ENCODE data around the gene UBAC1.
A peak's percentile ranks its signal among the peaks of the same experiment; 100 is the strongest.
"Not testable (repeated sequence)": the region's sequence is repeated elsewhere in the genome, so short reads cannot be mapped to it uniquely, and the experiment has no call there.

Gene UBAC1

GRCh38 chr9:135932656-135933055 lies 28.5 kb downstream of the UBAC1 start:
- no peak for DNase-seq

GRCh38 chr9:135931349-135931820 lies 29.8 kb downstream of the UBAC1 start:
- no peak for DNase-seq

- DNase-seq, result no peak
Observed at GRCh38 chr9:135930446-135931345, 30.5 kb downstream of the UBAC1 start.

GRCh38 chr9:135929656-135930445 lies 31.3 kb downstream of the UBAC1 start:
- no peak for DNase-seq

GRCh38 chr9:135928731-135929655 lies 32.2 kb downstream of the UBAC1 start:
- DNase-seq, result no peak

GRCh38 chr9:135928074-135928730 lies 33.0 kb downstream of the UBAC1 start:
- DNase-seq, result no peak

- DNase-seq, result no peak
Observed at GRCh38 chr9:135927195-135928013, 33.8 kb downstream of the UBAC1 start.

- DNase-seq, result peak; percentile 71
Observed at GRCh38 chr9:135926402-135927194, 34.6 kb downstream of the UBAC1 start.

GRCh38 chr9:135925496-135926133 lies 35.6 kb downstream of the UBAC1 start:
- DNase-seq, result no peak

- no peak for DNase-seq
Observed at GRCh38 chr9:135924628-135925338, 36.4 kb downstream of the UBAC1 start.

- DNase-seq, result no peak
Observed at GRCh38 chr9:135923508-135923907, 37.7 kb downstream of the UBAC1 start.

GRCh38 chr9:135921749-135922310 lies 39.3 kb downstream of the UBAC1 start:
- no peak for DNase-seq

- DNase-seq, result no peak
Observed at GRCh38 chr9:135920973-135921585, 40.1 kb downstream of the UBAC1 start.

GRCh38 chr9:135920256-135920930 lies 40.8 kb downstream of the UBAC1 start:
- DNase-seq, result no peak

GRCh38 chr9:135919318-135919890 lies 41.8 kb downstream of the UBAC1 start:
- DNase-seq, result no peak

GRCh38 chr9:135916227-135916626 lies 44.9 kb downstream of the UBAC1 start:
- not testable (repeated sequence) for DNase-seq

- DNase-seq, result no peak
Observed at GRCh38 chr9:135914921-135915320, 46.3 kb downstream of the UBAC1 start.

All from activated CD4-positive, CD25-positive, alpha-beta regulatory T cell treated with anti-CD3 and anti-CD28 coated beads, Interleukin-2, amount 50 U/mL, for 72 hours (primary cell).